Caki2 (cell line): Measurements from ENCODE around the gene AASDHPPT. TPM values are rescaled to one million over a fixed set of nuclear protein-coding genes. Genes with fewer than 3 reads are reported as not detected.
"Not testable (repeated sequence)": the region's sequence is repeated elsewhere in the genome, so short reads cannot be mapped to it uniquely, and the experiment has no call there.

ENCODE experiments used
- DNase-seq: peaks from one replicate; pipeline ENCODE4 v3.0.0-alpha.2; 2015; ENCODE audit warnings: low read depth
- in situ Hi-C: cut with HindIII; loops from 2 replicates; pipeline ENCODE4 v1.10.0; 2016; ENCODE audit warnings: low sequenced_read_pairs, low pct_unique_long_range_greater_than_20kb, mixed read lengths
- total RNA-seq: library from RNA; depleted of rRNA; stranded (reverse); fragments of >200 nt; shearing (Covaris generic); gene quantifications from 2 replicates; pipeline ENCODE4 v1.2.3, GENCODE V29; 2014; ENCODE audit warnings: low replicate concordance; rRNA removed

Gene AASDHPPT, protein sequence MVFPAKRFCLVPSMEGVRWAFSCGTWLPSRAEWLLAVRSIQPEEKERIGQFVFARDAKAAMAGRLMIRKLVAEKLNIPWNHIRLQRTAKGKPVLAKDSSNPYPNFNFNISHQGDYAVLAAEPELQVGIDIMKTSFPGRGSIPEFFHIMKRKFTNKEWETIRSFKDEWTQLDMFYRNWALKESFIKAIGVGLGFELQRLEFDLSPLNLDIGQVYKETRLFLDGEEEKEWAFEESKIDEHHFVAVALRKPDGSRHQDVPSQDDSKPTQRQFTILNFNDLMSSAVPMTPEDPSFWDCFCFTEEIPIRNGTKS
- total RNA-seq, result 32.6 and 56.4 TPM in 2 replicates

DNA sequence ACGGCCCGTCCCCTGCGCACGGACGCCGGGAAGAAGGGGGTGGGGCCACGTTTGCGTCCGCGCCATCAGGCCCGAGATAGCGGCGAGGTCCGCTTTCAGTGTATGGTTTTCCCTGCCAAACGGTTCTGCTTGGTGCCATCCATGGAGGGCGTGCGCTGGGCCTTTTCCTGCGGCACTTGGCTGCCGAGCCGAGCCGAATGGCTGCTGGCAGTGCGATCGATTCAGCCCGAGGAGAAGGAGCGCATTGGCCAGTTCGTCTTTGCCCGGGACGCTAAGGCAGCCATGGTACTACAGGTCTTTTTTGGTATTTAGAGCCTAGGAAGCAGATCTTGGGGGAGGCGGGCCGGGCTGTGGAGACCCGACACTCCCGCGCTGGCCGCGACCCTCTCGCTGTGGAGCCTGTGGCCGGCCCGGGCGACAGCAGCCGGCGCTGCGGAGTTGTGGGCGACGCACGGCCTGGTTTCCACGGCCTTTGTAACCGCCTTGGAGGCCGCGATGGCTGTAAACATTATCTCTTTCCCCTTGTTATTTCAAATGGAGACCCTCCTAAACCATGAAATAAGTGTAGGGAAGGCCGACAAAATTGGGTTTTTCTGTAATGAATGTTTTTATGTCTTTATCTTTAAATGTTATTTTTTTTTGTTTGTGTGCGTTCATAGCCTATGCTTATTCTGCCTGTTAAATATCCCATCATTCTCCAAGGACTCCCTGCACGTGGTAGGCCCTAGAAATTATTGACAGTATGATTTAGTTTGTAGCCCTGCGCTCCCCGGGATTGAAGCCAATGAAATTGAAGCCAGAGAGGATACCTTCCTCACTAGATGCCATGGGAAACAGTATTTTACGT lies at the start of gene AASDHPPT:
AASDHPPT (plus strand) TSS at position 54 of the 847 bp plus-strand sequence; CDS start at position 103, 49 bp downstream.
- in situ Hi-C loops, result no loop called here
- DNase-seq, result peak; percentile 69

DNA sequence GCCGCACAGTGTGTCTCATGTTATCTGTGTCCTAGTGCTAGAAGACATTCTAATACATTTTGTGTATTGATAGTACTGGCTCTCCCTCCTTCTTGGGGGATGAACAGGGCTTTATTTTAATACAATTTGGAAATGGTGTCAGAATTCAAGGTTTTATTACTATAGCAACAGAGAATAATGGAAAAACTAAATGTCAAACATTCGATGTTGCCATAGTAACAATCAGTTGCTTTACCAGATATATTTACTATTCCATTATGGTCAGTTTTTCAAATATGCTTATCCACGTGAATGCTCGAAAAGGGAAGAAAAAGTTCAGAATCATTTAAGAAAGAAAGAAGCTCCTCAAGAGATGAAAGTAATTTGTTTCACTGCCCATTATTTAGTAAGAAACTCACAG lies 46.9 kb upstream of the AASDHPPT start:
- in situ Hi-C loops, result no loop called here
- no peak for DNase-seq

DNA sequence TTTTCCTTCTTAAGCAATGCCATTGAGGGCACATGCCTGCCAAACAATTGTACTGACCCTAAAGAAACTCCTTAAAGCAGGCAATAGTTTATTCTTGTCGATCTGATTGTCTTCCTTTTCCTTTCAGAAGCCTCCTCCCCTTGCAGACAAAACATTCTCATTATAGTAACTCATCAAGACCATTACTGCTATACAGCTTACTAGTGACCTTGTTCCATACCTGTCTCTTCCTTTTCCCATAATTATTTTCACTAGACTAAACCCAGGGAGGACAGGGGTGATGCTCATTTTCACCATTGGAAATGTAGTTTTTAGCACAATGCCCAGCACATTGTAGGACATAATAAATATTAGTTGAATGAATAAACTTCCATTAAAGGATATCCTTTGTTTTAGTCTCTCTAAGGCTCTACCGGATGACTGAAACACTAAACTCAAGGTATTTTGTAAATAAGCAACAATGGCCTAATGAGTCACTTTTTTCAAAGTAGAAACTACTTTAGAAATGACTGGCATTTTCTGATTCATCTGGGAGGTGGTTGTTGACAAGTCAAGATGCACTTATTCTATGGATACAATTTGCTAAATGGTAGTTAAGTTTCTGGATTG lies 46.2 kb upstream of the AASDHPPT start:
- DNase-seq, result no peak
- in situ Hi-C loops, result no loop called here

DNA sequence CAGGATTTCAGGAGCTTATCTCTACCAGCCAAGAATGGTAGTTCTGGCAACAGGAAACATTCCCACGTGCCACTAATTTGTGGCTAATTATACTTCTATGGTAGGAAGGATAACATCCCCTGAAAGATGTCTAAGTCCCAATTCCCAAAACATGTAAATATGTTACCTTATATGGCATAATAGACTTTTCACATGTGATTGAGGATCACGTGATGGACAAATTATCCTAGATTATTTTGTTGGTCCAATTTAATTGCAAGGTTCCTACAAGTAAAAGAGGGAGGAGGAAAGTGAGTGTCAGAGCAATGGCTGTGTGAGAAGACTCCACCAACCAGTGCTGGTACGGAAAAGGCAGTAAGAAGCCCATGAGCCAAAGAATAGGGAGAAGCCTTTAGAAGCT lies 45.5 kb upstream of the AASDHPPT start:
- no peak for DNase-seq

DNA sequence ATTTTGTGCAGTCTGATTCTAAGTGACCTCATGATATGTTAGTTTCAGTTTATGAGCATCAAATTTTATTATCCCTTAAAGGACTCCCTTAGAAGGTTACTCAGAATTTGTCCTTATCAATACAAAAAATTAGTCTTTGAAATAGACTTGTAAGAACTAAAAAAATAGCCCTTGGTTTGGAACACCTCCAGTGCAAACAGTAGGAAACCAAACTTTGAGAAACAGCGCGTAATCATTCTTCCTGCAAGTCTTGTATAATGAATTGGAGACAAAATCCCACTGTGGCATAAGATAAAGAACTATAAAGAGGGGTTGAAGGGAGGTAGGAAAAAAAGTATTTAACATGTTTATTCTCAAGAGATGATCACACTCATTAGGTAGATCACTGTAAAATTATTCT lies 44.6 kb upstream of the AASDHPPT start:
- DNase-seq, result no peak
- in situ Hi-C loops, result no loop called here

More for the DNA sequence above, 45.5 kb upstream of the AASDHPPT start:
- in situ Hi-C loops, result no loop called here

DNA sequence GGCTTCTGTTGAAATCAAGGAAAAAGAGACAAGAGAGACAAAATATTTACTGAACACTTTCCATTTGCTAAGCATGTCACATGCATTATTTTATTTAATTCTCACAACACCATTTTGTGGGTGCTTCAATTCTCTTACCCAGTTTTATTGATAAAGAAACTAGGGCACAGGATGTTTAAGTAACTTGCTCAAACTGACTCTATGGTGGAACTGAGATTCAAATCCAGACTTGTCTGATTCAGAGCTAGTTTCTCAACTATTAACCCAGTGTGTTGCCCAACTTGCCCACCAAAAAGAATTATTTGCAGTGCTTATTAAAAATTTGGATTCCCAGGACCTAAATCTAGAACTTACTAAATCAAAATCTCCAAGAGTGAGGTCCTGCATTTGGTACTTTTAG lies 33.9 kb upstream of the AASDHPPT start:
- in situ Hi-C loops, result no loop called here
- DNase-seq, result no peak

DNA sequence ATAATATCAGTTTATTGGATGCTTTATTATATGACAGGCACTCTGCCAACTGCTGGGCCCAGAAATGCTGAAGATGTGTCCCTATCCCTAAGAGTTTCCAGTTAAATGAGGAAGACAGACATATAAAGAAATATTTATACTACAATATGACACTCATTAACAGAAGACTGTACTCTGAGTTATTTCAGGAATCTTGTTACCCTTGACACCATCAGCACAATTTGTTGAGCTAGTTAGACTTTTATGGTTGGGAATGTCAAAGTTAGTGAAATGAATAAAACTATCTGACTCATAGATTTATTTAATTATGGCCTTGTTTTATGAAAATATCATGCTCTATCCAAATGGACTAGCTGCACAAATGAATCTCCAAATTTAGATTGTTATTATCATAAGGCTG lies 29.8 kb upstream of the AASDHPPT start:
- in situ Hi-C loops, result no loop called here
- peak; percentile 3 for DNase-seq

DNA sequence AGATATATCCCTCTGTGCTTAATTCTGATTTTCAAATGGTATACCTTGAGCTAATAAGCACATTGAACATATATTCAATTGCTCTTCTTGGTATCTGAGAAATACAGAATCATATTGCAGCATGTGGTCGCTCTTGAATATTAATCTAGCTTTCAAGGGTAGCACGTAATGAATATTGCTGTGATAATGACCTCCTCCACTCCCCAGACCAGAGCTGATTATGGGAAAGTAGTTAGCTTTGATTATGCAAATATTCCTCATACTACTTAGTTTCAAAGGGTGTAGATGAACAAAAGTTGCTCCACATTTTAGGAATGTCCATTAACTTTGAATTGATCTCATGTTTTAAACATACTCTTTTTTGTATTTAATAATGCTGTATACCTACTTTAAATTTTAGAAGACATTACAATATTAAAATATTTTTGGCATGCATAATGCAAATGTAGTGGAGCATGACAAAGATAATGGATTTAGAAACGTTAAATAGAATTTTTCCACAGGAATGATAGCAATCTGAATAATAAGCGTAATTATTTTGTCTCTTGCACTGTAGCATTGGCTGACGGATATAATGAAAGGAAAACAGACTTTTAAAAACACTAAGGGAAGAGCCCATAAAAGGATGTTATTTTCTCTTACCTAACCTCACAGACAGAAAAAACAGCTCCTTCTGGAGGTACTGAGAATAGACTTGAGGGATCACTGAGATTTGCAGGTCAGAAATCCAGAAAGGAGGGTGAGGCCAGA lies 27.6 kb upstream of the AASDHPPT start:
- in situ Hi-C loops, result no loop called here
- no peak for DNase-seq

DNA sequence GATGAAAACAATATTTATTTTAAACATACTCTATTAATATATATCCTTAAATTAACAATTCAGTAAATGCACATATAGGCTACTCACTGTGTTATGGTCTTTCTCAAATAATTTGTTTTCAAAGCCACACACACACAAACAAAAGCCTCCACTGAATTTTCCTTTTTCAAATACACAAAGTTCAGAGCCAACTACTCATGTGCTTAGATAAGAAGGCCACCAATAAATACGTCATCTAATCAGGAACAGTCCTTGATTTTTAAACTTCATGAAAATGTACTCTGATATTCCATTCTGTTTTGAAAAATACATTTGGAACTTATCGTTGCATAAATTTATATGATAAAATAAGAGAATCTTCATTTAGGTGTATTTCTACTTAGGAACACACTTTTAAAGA lies 26.4 kb upstream of the AASDHPPT start:
- in situ Hi-C loops, result no loop called here
- DNase-seq, result no peak

DNA sequence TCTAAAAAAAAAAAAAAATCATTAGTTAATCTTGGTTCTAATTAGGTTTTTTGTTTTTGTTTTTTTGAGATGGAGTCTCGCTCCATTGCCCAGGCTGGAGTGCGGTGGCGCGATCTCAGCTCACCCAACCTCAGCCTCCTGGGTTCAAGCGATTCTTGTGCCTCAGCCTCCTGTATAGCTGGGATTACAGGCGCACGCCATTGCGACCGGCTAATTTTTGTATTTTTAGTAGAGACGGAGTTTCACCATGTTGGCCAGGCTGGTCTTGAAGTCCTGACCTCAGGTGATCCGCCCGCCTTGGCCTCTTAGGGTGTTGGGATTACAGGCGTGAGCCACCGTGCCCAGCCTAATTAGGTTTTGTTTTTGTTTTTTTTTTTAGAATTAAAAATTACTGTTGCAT lies 19.1 kb upstream of the AASDHPPT start:
- DNase-seq, in situ Hi-C loops: not testable (repeated sequence)

DNA sequence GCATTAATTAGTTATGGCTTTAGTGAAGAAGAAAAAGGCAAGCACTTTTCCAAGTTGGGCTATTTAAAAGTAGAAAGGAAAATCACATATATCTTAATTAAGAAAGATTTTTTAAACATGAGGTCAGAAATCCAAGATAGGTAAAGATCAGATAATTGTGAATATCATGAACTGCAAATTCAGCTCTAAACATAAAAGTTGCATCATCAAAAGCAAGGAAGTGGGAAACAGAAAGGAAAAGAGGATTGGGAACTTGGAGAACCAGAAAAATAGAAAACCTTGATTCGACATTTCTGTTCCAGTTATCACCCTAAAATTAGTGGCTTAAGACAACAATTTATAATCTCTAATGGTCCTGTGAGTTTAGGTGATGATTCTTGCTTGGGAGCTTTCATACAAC lies 17.8 kb upstream of the AASDHPPT start:
- no peak for DNase-seq
- in situ Hi-C loops, result no loop called here

DNA sequence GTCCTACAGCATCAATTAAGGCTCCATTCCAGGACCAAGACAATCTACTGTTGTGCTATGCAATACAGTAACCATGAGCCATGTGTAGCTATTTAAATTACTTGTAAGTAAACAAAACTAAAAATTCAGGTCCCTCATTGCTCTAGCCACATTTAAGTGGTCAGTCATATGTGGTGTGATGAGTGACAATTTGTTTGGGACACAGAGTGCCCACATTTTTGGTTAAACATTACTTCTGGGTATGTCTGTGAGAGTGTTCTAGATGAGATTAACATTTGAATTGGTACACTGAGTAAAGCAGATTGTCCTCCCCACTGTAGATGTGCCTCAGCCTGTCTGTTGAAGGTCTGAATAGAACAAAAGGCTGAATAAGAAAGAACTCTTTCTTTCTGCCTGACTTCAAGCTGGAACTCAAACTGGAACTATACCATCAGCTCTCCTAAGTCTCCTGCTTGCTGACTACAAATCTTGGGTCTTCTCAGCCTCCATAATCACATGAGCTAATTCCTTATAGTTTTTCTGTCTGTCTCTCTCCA lies 16.1 kb upstream of the AASDHPPT start:
- in situ Hi-C loops, result no loop called here
- no peak for DNase-seq

DNA sequence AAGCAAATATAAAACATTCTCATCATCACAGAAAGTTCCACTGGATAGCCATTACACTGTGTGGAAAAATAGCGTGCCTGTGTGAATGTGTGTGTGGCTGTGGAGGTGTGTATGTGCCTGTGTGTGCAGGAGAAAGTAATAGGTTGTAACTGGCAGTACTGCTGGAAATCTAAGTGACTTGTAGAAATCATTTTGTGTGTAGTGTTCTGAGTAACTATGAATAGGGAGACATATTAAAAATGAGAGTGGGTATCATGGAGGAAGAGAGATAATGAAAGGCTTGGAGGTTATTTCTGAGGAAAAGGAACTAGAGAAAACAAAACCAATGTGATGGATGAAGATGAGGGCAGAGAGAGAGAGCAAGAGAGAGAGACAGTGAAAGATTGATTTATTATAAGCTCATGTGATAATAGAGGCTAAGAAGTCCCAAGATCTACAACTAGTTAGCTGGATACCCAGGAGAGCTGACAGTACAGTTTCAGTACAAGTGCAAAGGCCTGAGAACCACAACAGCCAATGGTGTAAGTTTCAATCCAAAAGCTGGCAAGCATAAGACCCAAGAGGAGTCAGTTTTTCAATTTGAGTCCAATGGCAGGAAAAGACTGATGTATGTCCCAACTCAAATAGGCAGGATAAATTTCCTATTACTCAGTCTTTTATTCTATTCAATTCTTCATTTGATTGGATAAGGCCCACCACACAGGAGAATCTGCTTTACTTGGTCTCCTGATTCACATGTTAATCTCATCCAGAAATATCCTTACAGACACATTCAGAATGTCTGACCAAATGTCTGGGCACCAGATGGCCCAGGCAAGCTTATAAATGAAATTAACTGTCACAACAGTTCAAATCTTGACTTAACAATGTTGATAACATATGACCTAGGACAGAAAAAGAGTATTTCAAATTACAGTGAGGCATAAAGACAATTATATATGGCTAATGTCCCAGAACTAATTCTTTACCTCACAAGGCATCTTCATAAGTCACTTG lies 15.2 kb upstream of the AASDHPPT start:
- in situ Hi-C loops, result no loop called here

DNA sequence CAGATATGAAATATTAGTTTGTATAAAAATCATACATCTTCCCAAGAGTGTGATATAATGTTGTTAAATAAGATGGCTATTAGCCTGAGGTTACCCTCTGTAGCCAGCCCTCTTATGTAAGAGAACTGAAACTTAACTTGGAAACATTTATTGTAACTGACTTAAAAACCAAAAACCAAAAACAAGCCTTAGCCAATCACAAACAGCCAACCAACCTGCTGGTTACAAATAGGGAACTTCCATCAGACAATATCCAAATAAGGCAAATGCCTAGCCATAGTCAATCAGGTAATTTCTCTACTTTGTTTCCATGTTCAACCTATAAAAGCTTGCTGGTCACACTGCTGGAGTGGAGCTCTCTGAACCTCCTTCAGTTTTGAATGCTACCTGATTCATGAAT lies 14.5 kb upstream of the AASDHPPT start:
- in situ Hi-C loops, result no loop called here
- no peak for DNase-seq

More for the DNA sequence above, 15.2 kb upstream of the AASDHPPT start:
- DNase-seq, result no peak

DNA sequence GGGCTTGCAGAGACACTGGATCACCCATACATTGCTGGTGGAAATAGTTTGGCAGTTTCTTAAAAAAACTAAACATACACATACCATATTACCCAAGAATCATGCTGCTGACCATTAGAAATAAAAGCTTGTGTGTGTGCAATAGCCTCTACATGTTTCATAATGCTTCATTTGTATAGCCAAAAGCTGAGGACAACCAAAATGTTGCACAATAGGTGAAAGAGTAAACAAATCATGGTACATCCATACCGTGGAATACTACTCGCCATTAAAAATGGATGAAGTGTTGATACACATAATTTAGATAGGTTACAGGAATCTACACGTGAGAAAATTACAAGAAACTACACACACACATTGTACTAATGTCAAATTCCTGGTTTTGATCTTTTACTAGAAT lies 6.9 kb upstream of the AASDHPPT start:
- DNase-seq, result no peak
- in situ Hi-C loops, result no loop called here

DNA sequence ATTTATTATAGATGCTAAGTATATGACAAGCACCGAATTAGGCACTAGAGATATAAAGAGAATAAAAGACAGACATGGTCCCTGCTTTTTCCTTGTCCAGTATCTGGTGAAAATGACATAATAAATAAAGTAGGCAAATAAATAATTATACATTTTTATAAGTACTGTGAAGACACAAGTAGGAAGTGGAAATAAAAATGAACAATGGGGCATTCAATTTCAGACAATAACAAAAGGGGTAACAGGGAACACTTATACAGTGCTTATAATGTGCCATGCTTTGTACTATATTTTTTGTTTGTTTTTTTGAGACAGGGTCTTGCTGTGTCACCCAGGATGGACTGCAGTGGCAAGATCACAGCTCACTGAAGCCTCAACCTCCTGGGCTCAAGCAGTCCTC lies 4.7 kb upstream of the AASDHPPT start:
- in situ Hi-C loops, result no loop called here
- DNase-seq, result no peak
